GM18499 (cell line): ENCODE results near the gene MRPS11.
"Not testable (repeated sequence)": the region's sequence is repeated elsewhere in the genome, so short reads cannot be mapped to it uniquely, and the experiment has no call there.

ENCODE experiments used
- ATAC-seq: cut with Tn5 transposase; IDR thresholded peaks from one replicate; pipeline ENCODE4 v1.9.1; 2021; ENCODE audit warnings: moderate number of reproducible peaks; ENCODE audit not compliant: insufficient read depth, unreplicated experiment

MRPS11 gene

DNA sequence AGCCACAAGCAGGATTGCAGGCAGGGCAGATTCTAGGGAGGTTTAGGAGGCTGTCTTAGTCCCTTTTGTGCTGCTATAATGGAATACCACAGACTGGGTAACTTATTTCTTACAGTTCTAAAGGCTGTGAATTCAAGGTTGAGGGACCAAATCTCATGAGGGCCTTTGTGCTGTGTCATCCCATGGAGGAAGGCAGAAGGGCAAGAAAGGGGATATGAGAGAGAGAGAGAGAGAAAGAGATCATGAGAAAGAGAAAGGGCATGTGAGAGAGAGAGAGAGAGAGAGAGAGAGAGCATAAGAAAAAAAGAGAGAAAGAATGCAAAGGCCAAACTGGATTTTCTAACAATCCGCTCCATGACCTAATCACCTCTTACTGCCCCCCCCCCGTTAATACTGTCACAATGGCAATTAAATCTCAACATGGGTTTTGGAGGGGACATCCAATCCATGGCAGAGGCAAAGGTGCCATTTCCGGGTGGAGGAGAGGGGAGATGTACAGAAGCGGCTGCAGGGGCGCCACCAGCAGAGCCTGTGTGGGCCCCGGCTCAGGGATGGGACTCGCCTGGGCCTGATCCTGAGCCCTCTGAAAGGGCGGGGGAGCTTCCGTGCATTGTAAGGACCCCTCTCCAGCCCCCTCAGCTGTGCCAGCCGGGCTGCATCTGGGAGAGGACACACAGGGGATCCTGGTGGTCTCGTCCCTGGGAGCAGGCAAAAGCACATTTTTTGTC lies 20.5 kb downstream of the MRPS11 start:
- ATAC-seq, result no peak

GRCh38 chr15:88489321-88489720 lies 21.8 kb downstream of the MRPS11 start:
- no peak for ATAC-seq

- no peak for ATAC-seq
Measured at GRCh38 chr15:88490036-88490435, 22.5 kb downstream of the MRPS11 start.

DNA sequence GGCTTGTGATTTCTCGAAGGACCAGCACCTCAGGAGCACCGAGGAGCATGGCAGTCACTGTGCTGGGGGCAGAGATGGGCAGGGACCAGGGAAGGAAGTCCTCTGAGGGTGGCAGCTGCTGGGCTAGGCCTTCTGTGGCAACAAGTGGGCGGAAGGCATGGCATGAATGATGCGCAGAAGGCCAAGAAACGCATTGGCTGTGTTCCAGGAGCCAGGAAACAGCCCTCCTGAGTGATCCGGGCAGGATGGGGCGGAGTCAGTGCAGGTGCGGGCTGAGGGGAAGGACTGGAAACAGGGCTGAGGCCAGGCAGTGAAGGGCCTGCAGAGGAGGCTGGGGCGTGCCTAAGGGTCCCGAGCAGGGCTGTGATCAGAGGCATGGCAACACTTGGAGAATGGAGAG lies 23.6 kb downstream of the MRPS11 start:
- no peak for ATAC-seq

DNA sequence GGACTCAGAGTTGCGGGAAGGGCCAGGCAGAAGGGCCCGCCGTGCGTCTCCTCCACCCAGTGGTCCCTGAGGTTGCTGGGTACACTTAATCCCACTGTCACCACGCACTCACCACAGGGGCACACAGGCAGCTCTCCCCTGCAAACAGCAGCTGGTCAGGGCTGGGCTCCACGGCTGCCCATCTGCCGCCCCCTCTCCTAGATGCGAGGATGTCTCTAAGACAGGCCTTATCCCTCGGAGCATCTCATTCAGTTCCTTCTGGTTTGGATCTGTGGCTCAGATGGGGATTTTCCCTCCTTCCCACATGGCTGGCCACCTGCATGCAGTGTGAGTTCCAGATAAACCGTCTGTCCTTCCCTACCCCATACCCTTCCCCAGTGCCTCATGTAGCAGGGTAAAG lies 26.3 kb downstream of the MRPS11 start:
- ATAC-seq, result no peak

DNA sequence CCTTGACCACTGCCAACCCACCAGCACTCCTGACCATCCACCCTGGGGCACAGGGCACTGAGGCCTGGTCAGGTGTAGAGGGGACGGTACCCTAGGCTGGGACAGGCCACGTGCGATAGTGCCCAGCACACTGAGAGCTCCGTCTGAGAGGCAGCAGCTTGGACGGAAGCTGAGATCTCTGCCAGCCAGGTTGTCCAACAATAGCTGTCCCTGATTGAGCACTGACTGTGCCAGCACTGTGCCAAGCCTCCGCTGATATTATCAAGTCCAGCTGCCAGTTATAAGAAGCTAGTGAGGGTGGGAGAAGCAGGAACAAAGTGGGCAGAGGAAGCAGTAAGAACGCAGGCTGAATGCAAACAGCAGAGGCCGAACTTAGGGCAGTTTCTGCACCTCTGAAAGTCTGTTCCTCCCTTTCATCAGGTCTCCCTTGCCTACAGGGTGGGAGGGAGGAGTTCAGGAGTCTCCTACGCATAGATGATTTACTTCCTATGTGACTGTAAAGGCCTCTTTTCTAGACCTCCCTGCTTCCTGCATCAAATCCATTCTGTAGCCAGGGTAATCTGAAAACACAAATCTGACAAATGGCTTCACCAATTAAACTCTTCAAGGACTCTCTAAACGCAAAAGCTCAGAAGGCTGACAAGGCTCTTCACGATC lies 29.7 kb downstream of the MRPS11 start:
- ATAC-seq, result no peak

DNA sequence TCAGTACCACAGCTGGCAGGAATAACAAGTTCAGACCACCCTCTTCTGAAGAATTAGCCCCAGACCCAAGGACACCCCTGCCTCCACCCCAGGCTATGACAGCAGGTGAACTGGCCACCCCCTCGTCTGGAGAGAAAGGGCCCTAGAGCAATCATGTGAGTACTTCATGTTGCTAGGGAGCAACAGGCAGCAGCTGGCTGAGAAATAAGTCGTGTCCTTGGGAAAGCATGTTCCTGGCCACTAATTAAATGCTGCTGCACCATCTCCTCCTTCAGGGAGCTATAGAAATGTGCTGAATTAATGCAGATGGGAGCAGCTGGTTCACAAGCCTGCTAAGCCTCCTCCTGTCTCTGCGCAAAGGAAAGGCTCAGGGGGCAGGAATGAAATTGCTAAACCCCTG lies 31.5 kb downstream of the MRPS11 start:
- no peak for ATAC-seq

GRCh38 chr15:88504445-88504844 lies 36.9 kb downstream of the MRPS11 start:
- ATAC-seq, result no peak

DNA sequence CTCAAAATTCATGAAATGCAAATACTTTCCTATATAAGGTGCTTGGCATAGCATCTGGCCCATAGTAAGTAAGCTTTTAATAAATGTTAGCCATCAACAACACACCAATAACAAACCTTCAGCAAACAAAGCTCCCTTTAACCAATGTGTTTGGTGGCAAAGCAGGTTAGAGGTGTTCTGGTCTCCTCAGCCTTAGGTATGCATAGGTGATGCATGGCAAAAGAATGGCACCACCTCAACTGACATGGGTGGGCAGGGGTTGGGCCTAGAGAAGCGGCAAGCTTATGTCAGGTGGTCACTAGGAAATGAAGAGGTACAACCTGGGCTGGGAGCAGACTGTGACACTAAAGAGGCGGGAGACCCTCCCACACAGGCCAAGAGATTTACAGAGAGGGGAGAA lies 38.2 kb downstream of the MRPS11 start:
- ATAC-seq, result no peak

- ATAC-seq, result no peak
Measured at GRCh38 chr15:88506628-88507027, 39.1 kb downstream of the MRPS11 start.

DNA sequence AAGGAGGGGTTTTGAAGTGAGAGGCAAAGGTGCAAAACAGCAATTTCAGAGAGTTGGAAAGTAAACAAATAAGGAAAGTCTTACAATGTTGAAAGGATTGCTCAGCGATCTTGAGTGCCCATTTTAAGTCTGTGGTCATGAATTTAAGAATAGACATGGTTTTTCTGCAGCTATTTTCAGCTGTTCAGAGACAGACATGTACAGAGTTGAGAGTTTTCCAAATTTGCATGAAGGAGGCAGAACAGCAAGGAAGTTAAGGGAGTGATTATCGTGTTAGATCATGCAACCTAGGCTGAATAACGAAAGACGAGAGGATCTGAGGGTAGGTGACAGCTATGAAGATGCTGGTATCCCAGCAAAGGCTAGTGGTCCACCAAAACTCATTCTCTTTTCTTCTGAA lies 41.8 kb downstream of the MRPS11 start:
- ATAC-seq, result no peak

- no peak for ATAC-seq
Measured at GRCh38 chr15:88509964-88510363, 42.5 kb downstream of the MRPS11 start.

- ATAC-seq, result no peak
Measured at GRCh38 chr15:88511161-88511560, 43.7 kb downstream of the MRPS11 start.

DNA sequence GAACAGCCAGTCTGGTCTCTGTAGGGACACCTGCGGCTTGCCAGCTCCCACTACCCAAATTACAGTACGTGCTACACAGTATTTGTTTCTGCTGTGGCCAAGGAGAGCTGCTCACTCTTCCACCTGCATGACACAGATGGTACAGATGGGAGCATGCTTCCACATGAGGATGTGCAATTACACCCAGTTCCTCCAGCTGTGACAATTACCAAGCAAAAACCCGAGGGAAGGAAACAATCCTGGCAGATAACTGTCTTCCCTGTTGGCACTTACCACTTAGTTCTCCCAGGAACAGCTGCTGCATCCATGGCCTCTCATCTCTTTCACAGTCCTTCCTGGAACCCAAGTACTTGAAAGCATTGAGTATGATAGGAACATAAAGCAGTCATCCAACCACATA lies 44.6 kb downstream of the MRPS11 start:
- no peak for ATAC-seq

GRCh38 chr15:88512601-88513000 lies 45.1 kb downstream of the MRPS11 start:
- no peak for ATAC-seq

GRCh38 chr15:88513195-88513594 lies 45.7 kb downstream of the MRPS11 start:
- no peak for ATAC-seq

GRCh38 chr15:88518903-88519302 lies 51.4 kb downstream of the MRPS11 start:
- ATAC-seq, result no peak

DNA sequence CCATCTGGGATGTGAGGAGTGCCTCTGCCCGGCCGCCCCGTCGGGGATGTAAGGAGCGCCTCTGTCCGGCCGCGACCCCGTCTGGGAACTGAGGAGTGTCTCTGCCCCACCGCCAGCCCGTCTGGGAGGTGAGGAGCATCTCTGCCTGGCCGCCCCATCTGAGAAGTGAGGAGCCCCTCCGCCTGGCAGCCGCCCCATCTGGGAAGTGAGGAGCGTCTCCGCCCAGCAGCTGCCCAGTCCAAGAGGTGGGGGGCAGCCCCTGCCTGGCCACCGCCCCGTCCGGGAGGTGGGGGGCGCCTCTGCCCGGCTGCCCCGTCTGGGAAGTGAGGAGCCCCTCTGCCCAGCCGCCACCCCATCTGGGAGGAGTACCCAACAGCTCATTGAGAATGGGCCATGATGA lies 56.6 kb downstream of the MRPS11 start:
- ATAC-seq, result not testable (repeated sequence)

DNA sequence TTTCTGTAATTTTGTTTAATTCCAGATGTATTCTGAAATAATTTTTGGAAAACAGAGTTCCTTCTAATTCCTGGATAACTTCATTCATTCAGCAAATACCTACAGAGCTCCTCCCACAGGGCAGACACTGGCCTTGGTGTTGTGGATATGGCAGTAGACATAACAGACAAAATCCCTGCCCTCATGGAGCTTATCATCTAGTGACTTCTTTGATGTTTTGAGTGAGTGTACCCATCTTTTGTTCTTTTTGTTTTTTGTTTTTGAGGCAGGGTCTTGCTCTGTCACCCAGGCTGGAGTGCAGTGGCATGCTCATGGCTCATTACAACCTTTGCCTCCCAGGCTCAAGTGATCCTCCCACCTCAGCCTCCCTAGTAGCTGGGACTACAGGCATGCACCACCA lies 57.9 kb downstream of the MRPS11 start:
- no peak for ATAC-seq

GRCh38 chr15:88526247-88526879 lies 58.9 kb downstream of the MRPS11 start:
- no peak for ATAC-seq

DNA sequence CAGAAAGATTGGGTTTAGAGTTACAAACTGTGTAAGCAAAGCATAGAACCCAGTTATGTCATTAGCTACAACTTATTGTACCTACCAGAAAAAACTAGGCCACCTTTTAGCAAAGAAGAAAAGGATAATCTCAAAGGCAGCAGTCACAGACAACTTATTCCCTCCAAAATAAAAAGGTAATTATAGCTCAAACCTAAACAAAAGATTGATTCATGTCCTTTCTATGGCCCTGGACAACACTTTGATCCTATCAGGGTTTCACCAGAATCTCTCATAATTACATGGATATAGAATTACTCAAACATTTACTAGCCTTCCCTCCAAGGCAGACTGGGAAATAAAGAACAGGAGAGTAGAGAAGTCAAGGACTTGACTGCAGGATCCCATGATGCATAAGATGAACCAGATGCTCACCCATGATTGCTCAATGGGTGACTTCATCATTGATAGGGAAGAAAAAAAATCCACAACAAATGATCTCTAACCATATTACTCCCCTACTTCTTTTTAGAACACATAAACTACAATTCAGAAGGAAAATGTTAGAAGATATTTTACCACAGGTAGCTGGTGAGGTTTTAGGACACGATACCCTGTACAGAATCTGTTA lies 61.6 kb downstream of the MRPS11 start:
- no peak for ATAC-seq
